Cardiac muscle cell (in vitro differentiated cells and primary cell): Measurements from ENCODE around the gene ANKRD12. TPM values are rescaled to one million over a fixed set of nuclear protein-coding genes. Genes with fewer than 3 reads are reported as not detected.
A peak's percentile ranks its signal among the peaks of the same experiment; 100 is the strongest.

Experiments
- DNase-seq, 2 donors: peaks; one replicate each; pipeline versions ENCODE4 v3.0.0 to v3.0.0-alpha.2; 2010 to 2017; ENCODE audit warnings: low read depth in 1 of 2, low spot score in 1 of 2
- H3K27ac ChIP-seq: fragments of 200-600 bp; sonication (generic); 2 replicates; pipeline ENCODE4 v1.5.1; 2016
- H3K27me3 ChIP-seq: fragments of 200-600 bp; sonication (generic); 2 replicates; pipeline ENCODE4 v1.6.0; 2016; ENCODE audit warnings: control low read depth
- H3K36me3 ChIP-seq: fragments of 200-600 bp; sonication (generic); 2 replicates; pipeline ENCODE4 v1.5.1; 2016; ENCODE audit warnings: control low read depth
- H3K4me1 ChIP-seq: fragments of 200-600 bp; sonication (generic); 2 replicates; pipeline ENCODE4 v1.8.1; 2017; ENCODE audit warnings: low read depth, mild to moderate bottlenecking, mixed run types
- H3K4me3 ChIP-seq: fragments of 200-600 bp; sonication (generic); 2 replicates; pipeline ENCODE4 v1.5.1; 2016; ENCODE audit warnings: mild to moderate bottlenecking
- H3K9me3 ChIP-seq: fragments of 200-600 bp; sonication (generic); 2 replicates; pipeline ENCODE4 v1.5.1; 2017; ENCODE audit warnings: low read depth, mild to moderate bottlenecking, control low read depth
- CTCF ChIP-seq: IDR thresholded peaks from 2 replicates; pipeline ENCODE4 v1.5.1; 2012; ENCODE audit warnings: low read depth, mild to moderate bottlenecking, low read length
- polyA plus RNA-seq: library from polyadenylated mRNA; unstranded; fragments of >200 nt; fragmentation: Nextera tagmentation; extraction: Ambion mirVana; gene quantifications from 2 replicates; pipeline ENCODE4 v1.2.1, GENCODE V29; 2016
- total RNA-seq: library from RNA; depleted of rRNA; stranded (reverse); fragments of >200 nt; gene quantifications from 2 replicates; pipeline ENCODE4 v1.2.3, GENCODE V29; 2016

The ANKRD12 gene
- total and polyA plus RNA-seq, 2 experiments from 2014 or later, result 21.5 to 88.8 TPM

GRCh38 chr18:9201224-9201623, 64.6 kb downstream of the ANKRD12 start:
- Histone ChIP-seq H3K9me3 (no peaks in the 10 kb centered on the region), H3K4me1 (no peaks in the 10 kb centered on the region), H3K4me3 (no peak overlapping the region), H3K36me3 (no peaks in the 10 kb centered on the region), H3K27me3 (no peaks in the 10 kb centered on the region), H3K27ac (no peak overlapping the region)
- no peak for TF ChIP-seq CTCF
- no peak for DNase-seq

GRCh38 chr18:9204659-9205058, 68.1 kb downstream of the ANKRD12 start:
- Histone ChIP-seq H3K9me3 (no peaks in the 10 kb centered on the region), H3K36me3 (peaks cover 6% of the 10 kb centered on the region), H3K27ac (no peak overlapping the region), H3K27me3 (no peaks in the 10 kb centered on the region), H3K4me3 (no peak overlapping the region), H3K4me1 (no peaks in the 10 kb centered on the region)
- DNase-seq, result no peak
- no peak for TF ChIP-seq CTCF

- Histone ChIP-seq H3K36me3 (peaks cover 6% of the 10 kb centered on the region), H3K27me3 (no peaks in the 10 kb centered on the region), H3K27ac (no peak overlapping the region), H3K4me1 (no peaks in the 10 kb centered on the region), H3K9me3 (no peaks in the 10 kb centered on the region), H3K4me3 (no peak overlapping the region)
- TF ChIP-seq CTCF, result no peak
- DNase-seq, result no peak
Observed at GRCh38 chr18:9206421-9206820, 69.8 kb downstream of the ANKRD12 start.

GRCh38 chr18:9209279-9209678, 72.7 kb downstream of the ANKRD12 start:
- Histone ChIP-seq H3K27ac (no peak overlapping the region), H3K4me3 (no peak overlapping the region), H3K27me3 (no peaks in the 10 kb centered on the region), H3K36me3 (peaks cover 24% of the 10 kb centered on the region), H3K4me1 (no peaks in the 10 kb centered on the region), H3K9me3 (no peaks in the 10 kb centered on the region)
- TF ChIP-seq CTCF, result no peak
- peak in 1 of 2 donors; percentile 69 for DNase-seq

- TF ChIP-seq CTCF, result no peak
- H3K27ac ChIP-seq, result no peak overlapping the region
- no peaks in the 10 kb centered on the region for H3K4me1 ChIP-seq
- DNase-seq, result no peak
- no peaks in the 10 kb centered on the region for H3K9me3 ChIP-seq
- peaks cover 24% of the 10 kb centered on the region for H3K36me3 ChIP-seq
- no peaks in the 10 kb centered on the region for H3K27me3 ChIP-seq
- no peak overlapping the region for H3K4me3 ChIP-seq
Observed at GRCh38 chr18:9210966-9211365, 74.4 kb downstream of the ANKRD12 start.

- no peaks in the 10 kb centered on the region for H3K27me3 ChIP-seq
- H3K4me1 ChIP-seq, result no peaks in the 10 kb centered on the region
- no peak overlapping the region for H3K4me3 ChIP-seq
- no peak overlapping the region for H3K27ac ChIP-seq
- H3K9me3 ChIP-seq, result no peaks in the 10 kb centered on the region
- no peak for TF ChIP-seq CTCF
- peaks cover 31% of the 10 kb centered on the region for H3K36me3 ChIP-seq
- no peak for DNase-seq
Observed at GRCh38 chr18:9211955-9212354, 75.4 kb downstream of the ANKRD12 start.
